ENCODE measurements around the gene CPN1.
A peak's percentile ranks its signal among the peaks of the same experiment; 100 is the strongest.

CPN1 gene

GRCh38 chr10:100075426-100076220 lies 6.0 kb downstream of the CPN1 start:
- DNase-seq: no peak

DNA sequence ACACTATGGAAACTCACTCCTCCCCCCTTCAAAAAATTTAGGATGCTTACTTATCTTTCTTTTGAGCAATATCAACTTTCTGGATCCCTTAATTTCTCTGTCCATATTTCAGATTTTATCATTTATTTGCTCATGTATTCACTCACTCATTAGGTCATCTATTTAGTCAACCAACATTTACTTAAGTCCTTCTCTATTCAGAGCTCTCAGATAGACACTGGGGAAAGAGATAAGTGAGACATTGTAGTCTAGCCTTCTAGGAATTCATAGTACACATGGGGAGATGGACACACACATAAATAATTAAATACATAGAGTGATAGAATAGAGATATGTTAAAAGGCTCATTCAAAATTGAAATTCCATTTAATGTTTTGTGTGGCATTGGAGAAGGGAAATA lies 9.2 kb downstream of the CPN1 start:
- no peak for DNase-seq

- DNase-seq: no peak
Observed at GRCh38 chr10:100071529-100071928, 10.1 kb downstream of the CPN1 start.

GRCh38 chr10:100067466-100067865 lies 14.2 kb downstream of the CPN1 start:
- no peak for DNase-seq

- no peak for DNase-seq
Observed at GRCh38 chr10:100065084-100065660, 16.5 kb downstream of the CPN1 start.

- no peak for DNase-seq
Observed at GRCh38 chr10:100061401-100061800, 20.3 kb downstream of the CPN1 start.

- DNase-seq: no peak
Observed at GRCh38 chr10:100057948-100058347, 23.7 kb downstream of the CPN1 start.

DNA sequence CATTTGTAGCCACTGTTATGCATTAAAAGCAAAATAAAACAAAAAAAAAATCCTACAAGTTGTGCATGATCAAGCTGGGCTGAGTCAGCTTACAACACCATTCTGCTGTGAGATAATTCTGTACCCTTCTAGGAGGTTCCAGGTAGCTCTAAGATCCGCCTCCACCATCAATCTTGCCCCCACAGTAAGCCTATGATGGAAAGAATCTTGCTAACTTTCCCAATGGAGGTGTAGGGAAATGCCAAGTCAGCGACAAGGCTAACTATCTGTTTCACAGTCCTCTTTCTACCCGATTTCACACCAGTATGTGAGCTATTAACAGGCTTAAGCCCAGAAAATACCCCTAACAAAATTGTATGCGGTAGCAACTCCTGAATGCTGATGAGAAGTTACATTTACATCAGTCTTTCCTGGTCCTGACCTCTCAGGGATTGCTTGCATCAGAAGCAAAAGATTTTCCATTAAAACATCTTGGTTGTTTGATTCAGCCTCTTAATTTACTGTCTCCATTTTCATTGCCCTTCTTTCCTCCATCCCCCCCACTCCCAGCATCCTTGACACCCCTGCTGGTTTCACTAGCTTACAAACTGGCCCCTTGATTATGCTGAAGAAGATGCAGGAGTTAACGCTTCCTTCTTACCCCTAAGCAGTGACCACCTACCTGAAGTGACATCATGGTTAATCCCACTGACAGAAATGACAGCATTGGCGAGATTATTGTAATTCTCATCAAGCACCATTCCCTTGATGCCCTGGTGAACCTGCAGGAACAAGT lies 27.8 kb downstream of the CPN1 start:
- no peak for DNase-seq

DNA sequence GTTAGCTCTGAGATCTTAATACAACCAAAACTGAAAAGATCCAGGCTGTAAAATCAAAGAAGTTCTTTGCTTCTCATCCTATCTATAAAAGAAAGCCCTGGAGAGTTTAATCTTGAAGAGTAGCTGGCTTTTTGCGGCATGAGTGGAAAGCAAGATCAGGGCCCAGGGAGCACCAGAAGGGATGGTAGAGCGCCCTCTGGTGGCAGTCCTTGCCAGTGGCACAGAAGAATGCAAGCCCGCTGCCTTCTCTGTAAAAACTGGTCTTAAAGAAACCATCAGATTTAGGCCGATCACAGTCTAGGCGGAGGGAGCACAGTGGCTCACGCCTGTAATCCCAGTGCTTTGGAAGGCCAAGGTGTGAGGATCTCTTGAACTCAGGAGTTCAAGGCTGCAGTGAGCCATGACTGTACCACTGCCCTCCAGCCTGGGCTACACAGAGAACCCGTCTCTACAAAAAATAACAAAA lies 35.6 kb downstream of the CPN1 start:
- peak; percentile 58 for DNase-seq

DNA sequence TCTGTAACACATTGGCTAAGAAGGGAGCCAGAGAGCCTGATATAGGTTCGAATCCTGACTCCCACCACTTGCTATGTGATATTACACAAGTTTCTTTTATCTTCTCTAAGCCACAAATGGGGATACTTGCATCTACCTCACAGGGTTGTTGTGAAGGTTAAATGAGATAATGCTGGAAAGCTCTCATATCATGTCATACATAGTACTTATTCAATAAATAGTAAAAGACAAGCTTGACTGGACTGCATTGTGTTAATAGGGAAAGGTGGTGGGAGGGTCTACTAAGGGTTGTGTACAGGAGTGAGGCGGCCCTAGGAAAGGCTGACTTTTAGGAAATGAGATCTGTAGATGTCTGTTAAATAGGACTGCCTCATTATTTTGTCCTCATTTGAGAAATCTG lies 36.1 kb downstream of the CPN1 start:
- DNase-seq: no peak

- DNase-seq: no peak
Observed at GRCh38 chr10:100043796-100044195, 37.9 kb downstream of the CPN1 start.

- no peak for DNase-seq
Observed at GRCh38 chr10:100043344-100043743, 38.3 kb downstream of the CPN1 start.

- DNase-seq: no peak
Observed at GRCh38 chr10:100041306-100042002, 40.2 kb downstream of the CPN1 start.

- DNase-seq: no peak
Observed at GRCh38 chr10:100038561-100039071, 43.1 kb downstream of the CPN1 start.

DNA sequence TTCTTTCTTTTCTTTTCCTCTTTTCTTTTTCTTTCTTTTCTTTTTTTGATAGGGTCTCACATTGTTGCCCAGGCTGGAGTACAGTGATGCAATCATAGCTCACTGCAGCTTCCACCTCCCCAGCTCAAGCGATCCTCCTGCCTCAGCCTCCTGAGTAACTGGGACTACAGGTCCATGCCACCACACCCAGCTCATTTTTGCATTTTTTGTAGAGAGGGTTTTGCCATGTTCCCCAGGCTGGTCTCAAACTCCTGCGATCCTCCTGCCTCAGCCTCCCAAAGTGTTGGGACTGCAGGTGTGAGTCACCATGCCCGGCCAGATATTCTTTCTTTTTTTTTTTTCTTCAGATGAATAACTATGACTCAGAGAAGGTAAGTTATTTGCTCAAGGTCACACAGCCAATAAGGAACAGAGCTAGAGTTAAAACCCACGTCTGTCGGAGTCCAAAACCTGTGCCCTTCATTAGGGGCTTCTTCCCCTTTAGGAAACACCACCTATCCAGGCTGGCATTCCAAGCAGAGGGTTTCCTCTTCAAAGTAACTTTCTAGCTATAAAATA lies 43.8 kb downstream of the CPN1 start:
- no peak for DNase-seq

DNA sequence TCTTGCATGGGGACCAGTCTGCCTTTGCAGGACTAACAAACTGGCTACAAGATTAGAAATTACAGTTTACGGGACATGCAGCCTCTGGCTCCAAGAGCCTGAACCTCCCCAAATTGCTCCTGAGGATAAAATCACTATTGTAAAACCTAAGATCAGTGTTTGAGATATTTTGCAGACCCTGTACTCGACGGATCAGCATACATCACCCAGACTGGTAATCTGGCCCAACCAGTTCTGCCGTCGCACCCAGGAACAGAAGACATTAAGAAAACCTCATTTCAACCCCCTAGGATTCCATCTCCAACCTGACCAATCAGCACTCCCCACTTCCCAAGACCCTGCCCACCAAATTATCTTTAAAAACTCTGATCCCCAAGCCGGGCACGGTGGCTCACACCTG lies 44.8 kb downstream of the CPN1 start:
- DNase-seq: no peak

- DNase-seq: no peak
Observed at GRCh38 chr10:100033766-100034418, 47.8 kb downstream of the CPN1 start.

DNA sequence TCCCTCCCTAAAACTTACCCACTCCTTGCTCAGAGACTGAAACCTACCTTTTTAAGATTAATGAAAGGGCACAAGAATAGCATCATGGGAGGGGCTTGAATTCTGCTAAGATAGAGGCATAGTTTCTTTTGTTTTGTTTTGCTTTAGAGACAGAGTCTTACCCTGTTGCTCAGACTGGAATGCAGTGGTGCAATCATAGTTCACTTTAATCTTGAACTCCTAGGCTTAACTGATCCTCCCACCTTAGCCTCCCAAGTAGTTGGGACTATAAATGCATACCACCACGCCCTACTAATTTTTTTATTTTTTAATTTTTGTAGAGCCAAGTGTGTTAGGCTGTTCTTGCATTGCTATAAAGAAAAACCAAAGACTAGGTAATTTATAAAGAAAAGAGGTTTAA lies 54.3 kb downstream of the CPN1 start:
- DNase-seq: no peak

DNA sequence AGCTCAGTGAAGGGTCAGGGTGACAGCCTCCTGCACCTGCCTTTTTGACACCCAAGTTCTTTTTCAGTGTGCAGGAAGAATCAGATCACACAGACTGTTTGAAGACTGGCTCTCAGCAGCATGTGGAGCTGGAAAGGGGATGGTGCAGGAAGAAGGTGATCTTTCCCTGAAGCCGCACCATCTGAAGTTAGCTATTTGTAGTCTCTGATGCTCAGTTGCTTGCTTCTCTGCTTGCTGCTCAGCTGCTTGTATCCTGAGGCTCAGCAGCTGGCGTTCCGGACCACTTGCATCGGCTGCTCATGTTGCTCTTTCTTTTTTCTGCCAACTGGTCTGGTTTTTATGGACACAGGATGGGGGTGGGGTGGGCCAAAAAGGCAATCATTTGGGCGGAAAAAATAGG lies 56.1 kb downstream of the CPN1 start:
- DNase-seq: no peak

GRCh38 chr10:100024748-100025147 lies 56.9 kb downstream of the CPN1 start:
- DNase-seq: no peak

DNA sequence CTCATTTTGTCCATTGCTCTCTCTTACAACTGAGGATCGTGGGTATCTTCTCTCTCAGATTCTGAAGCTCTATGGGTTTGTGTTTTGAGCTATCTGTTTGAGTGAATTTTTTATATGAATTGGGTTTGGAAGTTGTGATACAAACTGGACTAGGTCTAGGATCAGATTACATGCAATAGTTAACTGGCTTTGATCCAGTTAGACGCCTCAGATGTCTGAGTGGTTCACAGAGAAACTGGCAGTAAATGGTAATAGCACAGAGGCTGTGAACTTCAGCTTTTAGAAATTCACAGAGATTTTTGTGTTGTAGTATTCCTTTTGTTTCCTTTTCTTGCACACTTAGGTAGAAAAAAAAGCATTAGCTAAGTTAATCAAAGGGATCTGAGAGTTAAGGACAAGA lies 59.3 kb downstream of the CPN1 start:
- DNase-seq: no peak

- DNase-seq: no peak
Observed at GRCh38 chr10:100021322-100021721, 60.3 kb downstream of the CPN1 start.
